ENCODE measurements around the gene ZCCHC17.

Gene ZCCHC17

DNA sequence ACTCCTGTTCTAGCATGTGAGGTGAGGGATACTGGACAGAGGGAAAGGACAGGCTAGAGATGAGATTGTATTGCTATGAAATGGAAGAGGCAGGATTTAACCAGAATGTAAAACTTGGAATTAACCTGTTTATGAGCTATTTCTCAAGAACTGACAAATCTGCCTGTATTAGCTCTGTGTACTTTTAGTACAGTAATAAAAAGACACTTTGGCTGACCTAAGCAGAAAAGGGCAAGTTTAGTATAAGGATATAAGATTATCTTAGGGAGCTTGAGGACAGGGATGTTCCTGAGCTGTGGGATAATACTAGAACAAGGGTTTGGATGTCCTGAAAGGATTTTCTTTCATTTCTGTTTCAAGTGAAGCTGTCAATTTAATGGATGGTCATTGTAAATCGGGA is 11.2 kb downstream of the ZCCHC17 start:
- DNase-seq: no peak

GRCh38 chr1:31310198-31310597 is 13.4 kb downstream of the ZCCHC17 start:
- no peak for DNase-seq

- no peak for DNase-seq
These were observed 19.1 kb downstream of the ZCCHC17 start for GRCh38 chr1:31315902-31316301.

GRCh38 chr1:31318146-31318545 is 21.3 kb downstream of the ZCCHC17 start:
- no peak for DNase-seq

DNA sequence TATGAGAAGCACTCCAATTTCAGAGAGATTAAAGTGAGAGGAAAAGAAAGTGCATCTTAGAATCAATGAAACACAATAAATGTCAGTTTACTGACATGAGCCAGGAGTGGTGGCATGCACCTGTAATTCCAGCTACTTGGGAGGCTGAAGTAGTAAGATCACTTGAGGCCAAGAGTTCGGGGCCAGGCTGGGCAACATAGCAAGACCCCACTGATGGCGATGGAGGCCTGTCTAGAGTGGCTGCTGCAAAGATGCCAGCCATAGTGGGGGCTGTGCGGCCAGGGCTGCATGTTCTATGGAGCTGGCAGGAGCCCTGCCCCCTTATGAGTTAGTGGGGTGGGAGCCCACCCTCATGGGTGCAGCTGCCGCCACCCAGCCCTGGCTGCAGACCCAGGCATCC is 27.3 kb downstream of the ZCCHC17 start:
- DNase-seq: no peak

GRCh38 chr1:31324992-31325391 is 28.2 kb downstream of the ZCCHC17 start:
- DNase-seq: no peak

DNA sequence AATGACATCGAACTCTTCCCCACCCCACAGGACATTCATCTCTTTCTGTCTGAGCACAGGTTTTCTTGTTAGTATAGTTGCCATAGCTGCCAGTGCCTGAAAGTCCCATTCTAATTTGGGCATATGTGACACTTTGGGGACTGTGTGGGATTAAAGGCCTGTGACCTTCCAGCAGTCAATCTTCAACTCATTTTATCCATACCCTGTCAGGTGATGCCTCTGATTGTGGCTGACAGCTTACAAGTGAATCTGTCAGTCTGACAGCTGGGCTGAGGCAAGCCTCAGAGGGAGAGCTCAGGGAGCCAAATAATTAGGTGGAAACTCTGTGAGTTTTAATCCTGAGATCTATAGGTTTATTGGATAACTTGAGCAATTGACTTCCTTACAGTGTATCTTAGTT is 29.6 kb downstream of the ZCCHC17 start:
- DNase-seq: no peak

GRCh38 chr1:31327381-31327780 is 30.5 kb downstream of the ZCCHC17 start:
- DNase-seq: no peak

DNA sequence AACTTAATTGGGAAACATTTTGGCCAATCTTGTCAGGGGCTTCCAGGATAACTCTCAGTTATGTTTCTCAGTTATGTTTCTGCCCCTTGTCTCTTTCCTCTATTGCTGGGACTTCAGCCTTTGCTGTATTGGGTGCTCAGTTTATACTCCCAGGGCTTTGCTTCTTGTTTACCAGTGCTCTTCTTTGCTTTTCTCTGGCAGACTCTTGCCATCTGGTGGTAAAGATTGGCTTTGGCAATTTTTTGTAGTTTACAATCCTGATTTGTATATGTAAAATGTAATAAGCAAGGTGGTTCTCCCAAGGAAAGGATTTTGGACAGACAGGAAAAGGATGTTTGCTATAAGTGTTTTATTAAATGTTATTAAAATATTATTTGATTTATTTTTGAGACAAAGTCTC is 38.2 kb downstream of the ZCCHC17 start:
- DNase-seq: no peak

- no peak for DNase-seq
These were observed 40.0 kb downstream of the ZCCHC17 start for GRCh38 chr1:31336687-31337467.

DNA sequence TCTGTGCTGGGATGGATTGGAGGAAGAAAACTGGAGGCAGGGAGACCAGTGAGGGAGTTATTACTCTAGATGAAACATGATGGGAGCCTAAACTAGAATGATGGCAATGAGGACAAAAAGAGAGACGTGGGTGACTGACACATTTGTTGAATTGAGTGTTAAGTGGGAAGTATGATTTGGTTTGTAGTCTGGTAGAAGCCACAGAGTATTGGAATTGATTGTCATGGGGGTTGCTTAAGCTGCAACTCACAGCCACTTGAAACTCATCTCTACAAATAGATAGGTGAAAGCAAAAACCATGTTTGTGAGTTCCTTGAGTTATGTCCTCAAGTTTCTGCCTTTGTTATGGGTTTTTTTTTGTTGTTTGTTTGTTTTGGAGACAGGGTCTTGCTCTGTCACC is 47.7 kb downstream of the ZCCHC17 start:
- DNase-seq: no peak

DNA sequence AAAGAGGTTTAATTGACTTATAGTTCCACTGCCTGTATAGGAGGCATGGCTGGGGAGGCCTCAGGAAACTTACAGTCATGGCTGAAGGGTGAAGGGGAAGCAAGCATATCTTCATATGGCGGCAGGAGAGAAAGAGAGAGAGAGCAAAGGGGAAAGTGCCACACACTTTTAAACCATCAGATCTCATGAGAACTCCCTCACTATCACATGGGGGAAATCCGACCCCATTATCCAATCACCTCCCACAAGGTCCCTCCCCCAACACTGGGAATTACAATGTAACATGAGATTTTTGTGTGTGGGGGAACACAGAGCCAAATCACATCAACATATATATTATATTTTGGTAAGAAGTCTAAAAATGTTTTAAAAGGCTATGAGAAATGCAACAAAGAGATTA is 48.8 kb downstream of the ZCCHC17 start:
- DNase-seq: no peak

- no peak for DNase-seq
These were observed 50.0 kb downstream of the ZCCHC17 start for GRCh38 chr1:31346785-31347184.

- DNase-seq: no peak
These were observed 51.6 kb downstream of the ZCCHC17 start for GRCh38 chr1:31348449-31348848.

DNA sequence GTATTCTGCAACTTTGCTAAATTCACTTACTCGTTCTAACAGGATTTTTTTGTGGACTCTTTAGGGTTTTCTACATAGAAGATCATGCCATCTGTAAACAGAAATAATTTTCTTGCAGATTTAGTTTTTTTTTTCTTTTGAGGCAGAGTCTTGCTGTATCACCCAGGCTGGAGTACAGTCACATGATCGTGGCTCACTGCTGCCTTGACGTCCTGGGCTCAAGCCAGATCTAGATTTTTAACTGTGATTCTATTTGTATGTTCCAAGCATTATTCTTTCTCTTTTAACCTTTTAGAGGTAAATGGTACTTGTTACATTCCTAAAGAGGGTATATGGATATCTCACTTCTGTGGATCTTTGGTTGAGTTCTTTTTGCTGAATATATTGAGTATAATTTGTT is 57.5 kb downstream of the ZCCHC17 start:
- no peak for DNase-seq

DNA sequence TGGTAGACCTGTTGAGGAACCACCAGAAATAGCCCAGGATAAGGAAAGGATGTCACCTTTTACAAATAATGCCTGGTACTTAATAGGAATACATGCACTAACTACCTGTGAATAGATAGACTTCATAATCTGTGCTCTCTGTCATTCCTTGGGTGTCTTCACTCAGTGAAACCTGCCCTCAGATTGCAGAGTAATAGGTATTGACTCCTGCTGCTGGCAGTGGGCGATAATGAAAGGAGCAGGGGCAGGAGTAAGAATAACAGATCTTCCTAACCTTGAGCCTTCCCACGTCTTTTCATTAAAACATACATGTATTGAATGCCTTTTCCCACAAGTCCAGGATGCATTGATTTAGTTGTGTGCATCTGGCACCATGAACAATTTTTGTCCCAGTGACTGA is 59.6 kb downstream of the ZCCHC17 start:
- DNase-seq: no peak

GRCh38 chr1:31361607-31362006 is 64.8 kb downstream of the ZCCHC17 start:
- no peak for DNase-seq

DNA sequence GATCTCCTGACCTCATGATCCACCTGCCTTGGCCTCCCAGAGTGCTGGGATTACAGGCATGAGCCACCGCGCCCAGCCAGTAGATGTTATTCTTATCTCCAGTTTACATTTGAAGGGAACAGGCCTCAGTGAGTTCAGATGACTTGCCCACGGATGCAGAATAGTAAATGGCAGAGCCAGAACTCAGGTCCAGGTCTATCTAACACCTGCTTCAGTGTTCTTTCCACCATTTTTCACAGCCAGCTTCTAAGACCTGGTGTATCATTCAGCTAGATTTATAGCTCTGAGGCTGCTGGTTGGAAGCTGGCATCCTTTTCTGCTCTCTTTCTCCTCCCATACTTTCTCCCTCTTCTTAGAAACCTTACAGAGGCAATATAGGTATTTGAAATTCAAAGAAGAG is 65.2 kb downstream of the ZCCHC17 start:
- DNase-seq: no peak

GRCh38 chr1:31364561-31365250 is 67.9 kb downstream of the ZCCHC17 start:
- no peak for DNase-seq

- no peak for DNase-seq
These were observed 70.0 kb downstream of the ZCCHC17 start for GRCh38 chr1:31366796-31367195.

DNA sequence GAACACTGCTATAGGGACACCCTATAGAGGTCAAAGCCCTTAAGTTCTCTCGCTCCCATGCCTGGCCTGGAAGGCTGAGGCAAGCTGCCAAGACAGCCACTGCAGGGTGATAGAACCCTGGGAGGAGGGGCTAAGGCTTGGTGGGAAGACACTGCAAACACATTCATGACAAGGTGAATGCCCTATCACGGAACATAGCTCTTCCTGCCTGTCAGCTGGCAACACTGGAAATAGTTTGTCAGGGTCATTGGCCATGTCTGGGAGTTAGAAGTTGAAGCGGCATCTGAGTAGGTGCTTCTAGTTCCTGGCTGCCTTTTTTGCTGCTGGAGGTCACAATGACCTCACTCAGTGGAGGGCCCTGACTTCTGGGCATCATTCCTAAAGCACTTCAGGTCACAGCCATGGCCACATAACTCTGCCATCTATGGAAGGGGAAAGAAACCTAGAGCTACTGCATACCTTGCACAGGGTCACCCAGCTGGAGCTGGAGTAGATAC is 71.8 kb downstream of the ZCCHC17 start:
- DNase-seq: no peak

GRCh38 chr1:31370021-31370420 is 73.2 kb downstream of the ZCCHC17 start:
- no peak for DNase-seq

DNA sequence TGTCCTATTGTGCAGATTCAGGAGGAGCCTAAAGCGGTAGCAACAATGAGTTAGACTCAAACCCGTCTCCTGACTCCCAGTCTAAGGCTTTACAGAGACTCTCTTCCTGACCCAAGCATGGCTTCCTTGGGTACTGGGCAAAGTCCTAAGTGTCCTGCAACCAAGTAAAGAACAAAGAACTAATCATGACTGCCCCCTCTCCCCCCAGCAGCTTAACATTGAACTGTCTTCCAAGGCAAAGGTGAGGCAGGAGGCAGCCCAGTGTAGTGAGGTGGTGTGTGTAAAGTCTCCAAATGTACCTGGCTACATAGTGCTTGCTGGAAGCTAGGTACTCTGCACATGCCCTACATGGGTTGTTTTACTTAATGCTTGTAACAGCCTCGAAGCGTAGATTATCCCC is 73.7 kb downstream of the ZCCHC17 start:
- no peak for DNase-seq

GRCh38 chr1:31371121-31371959 is 74.5 kb downstream of the ZCCHC17 start:
- no peak for DNase-seq
